SK-N-SH (cell line): ENCODE results near the gene MRGPRG. TPM values are rescaled to one million over a fixed set of nuclear protein-coding genes. Genes with fewer than 3 reads are reported as not detected.
"Not testable (repeated sequence)": the region's sequence is repeated elsewhere in the genome, so short reads cannot be mapped to it uniquely, and the experiment has no call there.

Source experiments
- CTCF ChIA-PET: fragments of 300-600, 350-600 bp; formaldehyde crosslinking; extraction: SDS; loops from one replicate; lab custom pipeline; 2021; lab: Yijun Ruan, JAX
- POLR2A ChIA-PET: fragments of 350-600 bp; sonication (Branson Sonifier 250); formaldehyde crosslinking; extraction: SDS; loops from one replicate; lab custom pipeline; 2020; ENCODE audit warnings: antibody characterized with exemption, inconsistent platforms; lab: Yijun Ruan, JAX
- DNase-seq: peaks from one replicate; pipeline ENCODE4 v3.0.0; 2012
- H2AFZ ChIP-seq: fragments of 200-600 bp; sonication (generic); 2 replicates; pipeline ENCODE4 v1.8.1; 2016; ENCODE audit warnings: antibody characterized with exemption, mild to moderate bottlenecking, low read depth
- H3F3A ChIP-seq: fragments of 200-600 bp; sonication (generic); replicated peaks from 2 replicates; pipeline ENCODE3; 2016; ENCODE audit warnings: antibody characterized with exemption, mild to moderate bottlenecking; ENCODE audit not compliant: insufficient read depth
- H3K27ac ChIP-seq, 2 experiments: fragments of 200-500 bp in 1 of 2; fragments of 200-600 bp in 1 of 2; sonication (Bioruptor generic) in 1 of 2; sonication (generic), shearing (Covaris generic) in 1 of 2; 2 replicates each; pipeline versions ENCODE4 v1.5.1 to v1.6.1; 2014 to 2016; ENCODE audit warnings: low read depth in 2 of 2, inconsistent platforms in 1 of 2, low read length in 1 of 2, mild to moderate bottlenecking in 1 of 2, mixed read lengths in 1 of 2
- H3K27me3 ChIP-seq: fragments of 200-600 bp; sonication (generic), shearing (Covaris generic); 2 replicates; pipeline ENCODE4 v1.6.1; 2016; ENCODE audit warnings: mixed run types; ENCODE audit not compliant: insufficient read depth
- H3K36me3 ChIP-seq, 2 experiments: fragments of 200-500 bp in 1 of 2; fragments of 200-600 bp in 1 of 2; sonication (Bioruptor generic) in 1 of 2; sonication (generic) in 1 of 2; replicated peaks in 1 of 2; 2 replicates each; pipeline versions ENCODE3 to v1.5.1; 2014 to 2016; ENCODE audit warnings: low read length in 1 of 2, mild to moderate bottlenecking in 1 of 2; ENCODE audit not compliant: insufficient read depth in 2 of 2, control insufficient read depth in 1 of 2
- H3K4me1 ChIP-seq, 2 experiments: fragments of 200-500 bp in 1 of 2; fragments of 200-600 bp in 1 of 2; sonication (Bioruptor generic) in 1 of 2; sonication (generic), shearing (Covaris generic) in 1 of 2; 2 replicates each; pipeline versions ENCODE4 v1.5.1 to v1.6.1; 2014 to 2016; ENCODE audit warnings: low read depth in 1 of 2, low read length in 1 of 2, mixed run types in 1 of 2; ENCODE audit not compliant: insufficient read depth in 2 of 2, control insufficient read depth in 1 of 2
- H3K4me2 ChIP-seq: fragments of 200-600 bp; sonication (generic), shearing (Covaris generic); 2 replicates; pipeline ENCODE4 v1.6.1; 2017; ENCODE audit warnings: mixed run types
- H3K4me3 ChIP-seq, 2 experiments: fragments of 200-500 bp in 1 of 2; fragments of 200-600 bp in 1 of 2; sonication (Bioruptor generic) in 1 of 2; sonication (generic), shearing (Covaris generic) in 1 of 2; 2 replicates each; pipeline versions ENCODE4 v1.5.1 to v1.8.1; 2014 to 2016; ENCODE audit warnings: low read depth in 2 of 2, inconsistent platforms in 1 of 2, low read length in 1 of 2, mild to moderate bottlenecking in 1 of 2, mixed read lengths in 1 of 2, moderate library complexity in 1 of 2
- H3K79me2 ChIP-seq: fragments of 200-600 bp; sonication (generic); 2 replicates; pipeline ENCODE4 v1.8.1; 2017; ENCODE audit warnings: mild to moderate bottlenecking; ENCODE audit not compliant: insufficient read depth
- H3K9ac ChIP-seq: fragments of 200-600 bp; sonication (generic); 2 replicates; pipeline ENCODE4 v1.6.1; 2017; ENCODE audit warnings: mixed run types
- H3K9me2 ChIP-seq: fragments of 200-600 bp; sonication (generic); 2 replicates; pipeline ENCODE4 v1.6.1; 2017; ENCODE audit warnings: mixed run types
- H3K9me3 ChIP-seq: fragments of 200-600 bp; sonication (generic); 2 replicates; pipeline ENCODE4 v1.6.1; 2017; ENCODE audit warnings: mixed run types, mild to moderate bottlenecking, moderate library complexity
- H4K20me1 ChIP-seq: fragments of 200-600 bp; sonication (generic); 2 replicates; pipeline ENCODE4 v1.6.1; 2017; ENCODE audit warnings: mild to moderate bottlenecking, mixed run types; ENCODE audit not compliant: insufficient read depth
- ELF1 ChIP-seq: IDR thresholded peaks from 2 replicates; pipeline ENCODE4 v1.4.0; 2012
- EP300 ChIP-seq, 2 experiments: IDR thresholded peaks; 2 replicates each; pipeline versions ENCODE4 v1.4.0 to v1.6.1; 2012; ENCODE audit warnings: borderline replicate concordance in 1 of 2, low read depth in 1 of 2, low read length in 1 of 2
- FOXJ3 ChIP-seq: sonication (generic); formaldehyde crosslinking; IDR thresholded peaks from 2 replicates; pipeline ENCODE4 v1.5.1; 2020; ENCODE audit warnings: mild to moderate bottlenecking, missing genetic modification reagents
- IRF3 ChIP-seq: fragments of 150-350 bp; IDR thresholded peaks from 2 replicates; pipeline ENCODE4 v1.6.1; 2016; ENCODE audit warnings: mild to moderate bottlenecking, low read depth, low read length
- JUND ChIP-seq: IDR thresholded peaks from 2 replicates; pipeline ENCODE4 v1.4.0; 2012
- MEF2A ChIP-seq: IDR thresholded peaks from 2 replicates; pipeline ENCODE4 v1.4.0; 2012; ENCODE audit warnings: low read depth, borderline replicate concordance
- NFIC ChIP-seq: IDR thresholded peaks from 2 replicates; pipeline ENCODE4 v1.4.0; 2012; ENCODE audit warnings: borderline replicate concordance
- REST ChIP-seq: IDR thresholded peaks from 2 replicates; pipeline ENCODE4 v1.6.1; 2012; ENCODE audit warnings: mild to moderate bottlenecking, low read depth, low read length, moderate library complexity
- RFX5 ChIP-seq: IDR thresholded peaks from 2 replicates; pipeline ENCODE4 v1.6.1; 2012; ENCODE audit warnings: mild to moderate bottlenecking, improper control_type of control experiment, low read length
- RXRA ChIP-seq: IDR thresholded peaks from 2 replicates; pipeline ENCODE4 v1.4.0; 2012; ENCODE audit warnings: low read depth, mild to moderate bottlenecking, borderline replicate concordance
- SMC3 ChIP-seq: IDR thresholded peaks from 2 replicates; pipeline ENCODE4 v1.6.1; 2012; ENCODE audit warnings: low read depth, low read length, improper control_type of control experiment
- TCF12 ChIP-seq: IDR thresholded peaks from 2 replicates; pipeline ENCODE4 v1.4.0; 2012
- YY1 ChIP-seq: IDR thresholded peaks from 2 replicates; pipeline ENCODE4 v1.4.0; 2012; ENCODE audit warnings: low read depth, mild to moderate bottlenecking
- ZBTB33 ChIP-seq: IDR thresholded peaks from 2 replicates; pipeline ENCODE4 v1.4.0; 2012; ENCODE audit warnings: low read depth, borderline replicate concordance
- WGBS: methylation state at CpG from one replicate; pipeline ENCODE4 v1.1.6; 2017; ENCODE audit warnings: low lambda C conversion rate; 5-methylcytosine and 5-hydroxymethylcytosine counted together
- polyA plus RNA-seq, 3 experiments: library from polyadenylated mRNA; depleted of rRNA; stranded (reverse); fragments of >200 nt; gene quantifications; 2 replicates each; pipeline ENCODE4 v1.2.3, GENCODE V29; 2012

Gene MRGPRG, protein sequence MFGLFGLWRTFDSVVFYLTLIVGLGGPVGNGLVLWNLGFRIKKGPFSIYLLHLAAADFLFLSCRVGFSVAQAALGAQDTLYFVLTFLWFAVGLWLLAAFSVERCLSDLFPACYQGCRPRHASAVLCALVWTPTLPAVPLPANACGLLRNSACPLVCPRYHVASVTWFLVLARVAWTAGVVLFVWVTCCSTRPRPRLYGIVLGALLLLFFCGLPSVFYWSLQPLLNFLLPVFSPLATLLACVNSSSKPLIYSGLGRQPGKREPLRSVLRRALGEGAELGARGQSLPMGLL
- not detected in 2 replicates for polyA plus RNA-seq (2012; rRNA removed)
- not detected in 2 replicates for polyA plus RNA-seq (2012; cell fraction: cytosol; rRNA removed)
- polyA plus RNA-seq (2012; cell fraction: nucleus; rRNA removed), result not detected in 2 replicates

- peak; percentile 24 for DNase-seq
- Histone ChIP-seq H3K27ac (no peak within 1 kb of the TSS), H3F3A (no peaks in the 10 kb centered on the region), H4K20me1 (no peaks in the 10 kb centered on the region), H3K9me2 (no peaks in the 10 kb centered on the region), H3K4me2 (no peak within 1 kb of the TSS), H2AFZ (no peak within 1 kb of the TSS), H3K9me3 (no peaks in the 10 kb centered on the region), H3K9ac (no peak within 1 kb of the TSS), H3K4me3 (no peak within 1 kb of the TSS), H3K27me3 (no peaks in the 10 kb centered on the region), H3K36me3 (no peaks in the 10 kb centered on the region), H3K4me1 (no peaks in the 10 kb centered on the region; a peak in 1 of 4 replicates), H3K79me2 (no peaks in the 10 kb centered on the region)
- ChIA-PET CTCF (interaction anchor here (0.7 to 6.0 kb wide), 12 partner anchors 11 to 331 kb away, joined by 3 to 48 read pairs (median 4); partner anchors contain the start of gene MRGPRE), POLR2A (no interaction called here)
- WGBS, result 71% methylated on average over 13 of the region's 35 CpGs
- TF ChIP-seq NFIC, result no peak
- TF ChIP-seq JUND, result no peak
- no peak for TF ChIP-seq SMC3
- no peak for TF ChIP-seq MEF2A
- no peak for TF ChIP-seq IRF3
- no peak for TF ChIP-seq TCF12
- TF ChIP-seq FOXJ3 (CRISPR knock-in tag), result no peak
- TF ChIP-seq ELF1, result no peak
- no peak for TF ChIP-seq RXRA
- TF ChIP-seq YY1, result no peak
- no peak for TF ChIP-seq EP300 (IDR thresholded peaks at IDR 0.05; ENCODE audit: borderline replicate concordance in 1 of 2, low read depth in 1 of 2, low read length in 1 of 2)
- no peak for TF ChIP-seq RFX5
- no peak for TF ChIP-seq REST
- no peak for TF ChIP-seq ZBTB33
Measured at GRCh38 chr11:3218483-3219280, at the start of gene MRGPRG. Gene MRGPRG, minus strand, starts transcription at chr11:3218813. Its CDS starts 0 bp downstream, at chr11:3218813.

- H3K27me3 ChIP-seq, H3K4me3 ChIP-seq, H3K27ac ChIP-seq, POLR2A ChIA-PET, H3K4me2 ChIP-seq, DNase-seq, H3K9me3 ChIP-seq, CTCF ChIA-PET, H3F3A ChIP-seq, H3K9me2 ChIP-seq, H3K9ac ChIP-seq, H3K36me3 ChIP-seq, H2AFZ ChIP-seq, H3K79me2 ChIP-seq, H4K20me1 ChIP-seq, H3K4me1 ChIP-seq: not testable (repeated sequence)
- 39% methylated on average over 6 of the region's 7 CpGs for WGBS
Measured at GRCh38 chr11:3262548-3262947, 43.9 kb upstream of the MRGPRG start.

DNA sequence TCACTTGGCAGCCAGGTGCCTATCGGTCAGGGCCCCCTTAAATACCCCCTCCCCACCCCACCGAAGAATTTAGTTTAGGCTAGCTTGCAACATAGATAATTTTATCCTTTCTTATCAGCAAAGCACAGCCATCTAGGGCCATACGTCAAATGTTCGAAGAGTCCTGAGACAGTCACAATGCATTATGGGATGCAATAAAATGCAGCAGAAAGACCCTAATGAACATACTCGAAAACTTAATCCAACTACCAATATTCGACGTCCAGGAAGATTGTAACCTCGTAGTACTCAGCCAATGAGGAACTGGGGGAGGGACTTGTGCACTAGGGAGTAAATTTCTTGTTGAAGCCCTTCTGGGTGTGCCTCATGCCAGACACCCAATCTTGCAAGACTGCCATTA lies 43.2 kb upstream of the MRGPRG start:
- H3F3A ChIP-seq, H3K4me2 ChIP-seq, POLR2A ChIA-PET, H3K27ac ChIP-seq, DNase-seq, H3K9me2 ChIP-seq, CTCF ChIA-PET, H3K9ac ChIP-seq, H3K4me1 ChIP-seq, H3K79me2 ChIP-seq, H4K20me1 ChIP-seq, H3K4me3 ChIP-seq, H3K9me3 ChIP-seq, H2AFZ ChIP-seq, H3K27me3 ChIP-seq, H3K36me3 ChIP-seq: not testable (repeated sequence)
- WGBS, result 68% methylated on average over 3 of the region's 8 CpGs
